RWPE1 (cell line): Measurements from ENCODE around the gene RHBDL1.
A peak's percentile ranks its signal among the peaks of the same experiment; 100 is the strongest.

Experiments
- CTCF ChIA-PET: fragments of 350-600 bp; sonication (Branson Sonifier 250); formaldehyde crosslinking; extraction: SDS; loops from one replicate; lab custom pipeline; 2021; lab: Yijun Ruan, JAX
- POLR2A ChIA-PET: fragments of 400-600 bp; formaldehyde crosslinking; extraction: SDS; loops from one replicate; lab custom pipeline; 2020; ENCODE audit warnings: antibody characterized with exemption; ENCODE audit not compliant: low non-redundant PET; lab: Yijun Ruan, JAX
- DNase-seq: peaks from one replicate; pipeline ENCODE4 v3.0.0; 2012; ENCODE audit warnings: low spot score
- H3K27ac ChIP-seq: fragments of 450-650 bp; 2 replicates; pipeline ENCODE4 v1.5.1; 2017
- CTCF ChIP-seq: fragments of 450-650 bp; conservative IDR thresholded peaks from 2 replicates; pipeline ENCODE4 v1.5.1; 2017; ENCODE audit warnings: low read depth, mild to moderate bottlenecking

RHBDL1 gene

GRCh38 chr16:720990-721764 is 45.7 kb downstream of the RHBDL1 start, which contains the start of gene ANTKMT:
ANTKMT (plus strand) TSS chr16:721146; CDS start chr16:721275, 129 bp downstream.
- DNase-seq = peak; percentile 77
- peak within 1 kb of the TSS; percentile 95 for H3K27ac ChIP-seq
- POLR2A ChIA-PET = interaction anchor here (1.3 to 2.3 kb wide), 2 partner anchors 8 to 26 kb away, joined by 3 to 8 read pairs; no protein-coding TSS in a partner anchor
- 0 out of 2 replicates have a peak, but pooled peaks have one; percentile 1 for TF ChIP-seq CTCF
- CTCF ChIA-PET = interaction anchor here (0.5 to 1.3 kb wide), 7 partner anchors 9 to 63 kb away, joined by 3 to 4 read pairs (median 3); partner anchors contain the start of genes CIAO3 and WDR24

GRCh38 chr16:721765-722540 is 46.5 kb downstream of the RHBDL1 start:
- POLR2A ChIA-PET = interaction anchor here (1.3 to 2.3 kb wide), 2 partner anchors 9 to 26 kb away, joined by 3 to 8 read pairs; no protein-coding TSS in a partner anchor
- no peak for DNase-seq

DNA sequence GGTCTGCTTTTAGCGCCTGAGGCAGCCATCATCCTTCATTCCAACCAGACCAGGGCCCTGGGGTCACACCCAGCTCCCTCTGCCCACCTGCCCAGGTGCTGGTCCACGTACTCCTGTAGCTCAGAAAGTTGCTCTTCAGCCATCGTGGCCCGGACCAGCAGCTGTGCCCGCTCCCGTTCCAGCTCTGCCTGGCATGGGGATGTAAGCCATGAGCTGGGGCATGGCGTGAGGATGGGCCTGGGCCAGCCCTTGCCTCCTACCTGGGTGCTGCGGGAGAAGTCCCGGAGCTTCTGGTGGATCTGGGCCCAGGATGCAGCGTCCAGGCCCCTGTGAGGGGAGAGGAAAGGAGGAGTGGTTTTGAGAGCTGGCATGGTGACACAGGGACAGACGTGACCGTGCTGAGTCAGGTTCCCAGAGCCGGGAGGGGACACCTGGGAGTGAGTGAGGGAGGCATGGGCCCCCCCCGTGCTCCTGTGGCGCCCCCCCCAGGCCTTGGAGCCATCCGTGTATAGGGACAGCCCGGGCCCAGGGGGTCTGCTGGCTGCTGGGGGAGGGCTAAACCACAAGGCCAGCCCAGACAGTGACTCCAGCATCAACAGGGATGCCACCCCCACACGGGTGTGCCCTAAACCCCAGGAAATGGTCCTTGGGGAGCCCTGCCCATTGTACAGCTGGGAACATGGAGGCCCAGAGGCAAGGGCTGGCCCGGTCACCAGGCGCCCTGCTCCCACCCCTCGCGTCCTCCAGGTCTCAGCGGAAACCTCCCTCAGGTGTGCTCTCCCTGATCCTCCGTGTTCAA is 47.6 kb downstream of the RHBDL1 start:
- no peak for DNase-seq
- peak overlapping the region; percentile 95 for H3K27ac ChIP-seq
- TF ChIP-seq CTCF = no peak
- CTCF ChIA-PET = interaction anchor here (0.6 to 0.8 kb wide), 4 partner anchors 10 to 23 kb away, joined by 3 to 4 read pairs (median 3); partner anchors contain the start of gene CIAO3
- POLR2A ChIA-PET = interaction anchor here (0.6 to 2.3 kb wide), 2 partner anchors 28 to 52 kb away, joined by 3 to 8 read pairs; no protein-coding TSS in a partner anchor

More at GRCh38 chr16:721765-722540, 46.5 kb downstream of the RHBDL1 start:
- CTCF ChIA-PET = interaction anchor here (0.6 to 1.1 kb wide), 5 partner anchors 9 to 63 kb away, joined by 3 to 5 read pairs (median 4); partner anchors contain the start of genes RHOT2 and WDR24
- H3K27ac ChIP-seq = peak overlapping the region; percentile 95
- TF ChIP-seq CTCF = no peak

- no peak for TF ChIP-seq CTCF
- DNase-seq = no peak
- H3K27ac ChIP-seq = peak overlapping the region; percentile 95
- CTCF ChIA-PET = interaction anchor here (0.6 to 1.1 kb wide), 2 partner anchors 12 to 15 kb away, joined by 3 to 7 read pairs; no protein-coding TSS in a partner anchor
- POLR2A ChIA-PET = interaction anchor here (2.3 kb wide), 1 partner anchor 28 kb away, joined by 8 read pairs; no protein-coding TSS in a partner anchor
Measured at GRCh38 chr16:723695-724094, 48.2 kb downstream of the RHBDL1 start.

DNA sequence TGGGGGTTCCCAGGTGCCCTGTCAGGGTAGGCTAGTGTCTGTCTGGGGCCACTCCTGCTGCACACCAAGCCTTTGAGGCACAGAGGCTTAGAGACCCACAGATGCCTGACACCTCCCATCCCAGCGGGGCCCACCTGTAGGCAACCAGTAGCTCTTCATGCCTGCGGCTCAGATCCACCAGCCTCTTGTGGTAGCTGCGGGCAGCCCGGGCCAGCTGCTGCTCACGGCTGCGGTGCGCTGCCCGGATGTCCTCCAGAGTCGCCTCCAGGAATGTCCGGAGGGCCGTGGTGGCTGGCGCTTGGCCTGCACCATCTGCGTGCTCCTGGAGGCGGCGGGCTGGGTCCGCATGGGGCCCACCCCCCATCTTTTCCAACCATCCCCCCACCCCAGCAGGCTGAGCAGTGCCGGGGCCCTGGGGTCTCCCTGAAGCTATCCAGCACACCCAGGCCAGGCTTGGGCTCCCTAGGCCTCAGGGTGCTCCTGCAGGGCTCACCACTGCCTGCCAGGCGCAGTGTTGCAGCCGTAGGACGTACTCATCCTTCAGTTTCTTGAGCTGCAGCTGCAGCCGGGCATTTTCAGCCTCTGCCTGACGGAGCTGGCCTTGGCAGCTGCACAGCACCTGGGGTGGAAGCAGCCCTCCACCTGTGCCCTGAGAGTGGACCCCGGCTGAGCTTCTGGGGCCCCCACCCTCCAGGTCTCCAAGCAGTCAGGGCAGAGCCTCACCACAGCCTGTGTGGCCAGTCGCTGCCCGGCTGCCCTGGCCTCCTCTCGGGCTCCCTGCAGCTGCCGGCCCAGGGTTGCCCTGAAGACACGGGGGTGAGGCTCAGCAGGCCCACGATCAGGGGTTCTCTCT is 48.9 kb downstream of the RHBDL1 start:
- ChIA-PET POLR2A (no interaction called here), CTCF (interaction anchor here (0.6 to 1.1 kb wide), 3 partner anchors 12 to 16 kb away, joined by 3 to 7 read pairs (median 3); partner anchors contain the start of gene CIAO3)
- no peak for TF ChIP-seq CTCF
- H3K27ac ChIP-seq = peak overlapping the region; percentile 95
- no peak for DNase-seq
